MCF 10A (cell line): ENCODE results near the gene BRCC3. TPM values are rescaled to one million over a fixed set of nuclear protein-coding genes. Genes with fewer than 3 reads are reported as not detected.

ENCODE experiments used
- BruUV-seq: library from RNA; stranded (reverse); fragments of 400-500 nt; replicated peaks from 2 replicates; lab custom pipeline; 2021; lab: Mats Ljungman, UMichigan
- CTCF ChIA-PET: fragments of 300-600 bp; sonication (Branson Sonifier 250); formaldehyde crosslinking; extraction: SDS; loops from one replicate; lab custom pipeline; 2021; ENCODE audit warnings: antibody characterized with exemption, inconsistent platforms; lab: Yijun Ruan, JAX
- POLR2A ChIA-PET: fragments of 300-600, 350-650 bp; sonication (Branson Sonifier 250); formaldehyde crosslinking; extraction: SDS; loops from one replicate; lab custom pipeline; 2020; ENCODE audit warnings: antibody characterized with exemption, inconsistent platforms; lab: Yijun Ruan, JAX
- DNase-seq: peaks from one replicate; pipeline ENCODE4 v3.0.0-alpha.2; 2018; ENCODE audit not compliant: unreplicated experiment
- H3K27ac Mint-ChIP-seq: one replicate; pipeline ENCODE4 v1.8.0; 2022; ENCODE audit warnings: mild to moderate bottlenecking, low read depth, mixed read lengths; ENCODE audit not compliant: unreplicated experiment
- H3K27me3 Mint-ChIP-seq: one replicate; pipeline ENCODE4 v1.8.0; 2022; ENCODE audit warnings: mixed read lengths; ENCODE audit not compliant: insufficient read depth, unreplicated experiment
- H3K36me3 Mint-ChIP-seq: one replicate; pipeline ENCODE4 v1.8.0; 2022; ENCODE audit warnings: mild to moderate bottlenecking, moderate library complexity, mixed read lengths; ENCODE audit not compliant: insufficient read depth, unreplicated experiment
- H3K4me1 Mint-ChIP-seq: one replicate; pipeline ENCODE4 v1.8.0; 2022; ENCODE audit warnings: mixed read lengths; ENCODE audit not compliant: insufficient read depth, unreplicated experiment
- H3K4me3 Mint-ChIP-seq: one replicate; pipeline ENCODE4 v1.8.0; 2022; ENCODE audit warnings: mild to moderate bottlenecking, moderate library complexity, mixed read lengths; ENCODE audit not compliant: unreplicated experiment
- H3K9me3 Mint-ChIP-seq: one replicate; pipeline ENCODE4 v1.8.0; 2022; ENCODE audit warnings: mixed read lengths; ENCODE audit not compliant: unreplicated experiment
- intact Hi-C: fragments of 100-400 bp; cut with micrococcal nuclease; formaldehyde crosslinking; loops from 2 replicates; pipeline ENCODE4 v1.14.1; 2022
- total RNA-seq: library from RNA; stranded (reverse); gene quantifications from 2 replicates; pipeline ENCODE4 v1.2.3, GENCODE V29; 2022
- TF ChIP-seq, protein P1 (sequence below): fragments of 200-600 bp; IDR thresholded peaks from one replicate; pipeline ENCODE4 v1.8.0; 2022; ENCODE audit warnings: antibody characterized with exemption, mild to moderate bottlenecking; ENCODE audit not compliant: unreplicated experiment

Gene BRCC3
- total RNA-seq, 1 experiment from 2014 or later, result 21.1 TPM

DNA sequence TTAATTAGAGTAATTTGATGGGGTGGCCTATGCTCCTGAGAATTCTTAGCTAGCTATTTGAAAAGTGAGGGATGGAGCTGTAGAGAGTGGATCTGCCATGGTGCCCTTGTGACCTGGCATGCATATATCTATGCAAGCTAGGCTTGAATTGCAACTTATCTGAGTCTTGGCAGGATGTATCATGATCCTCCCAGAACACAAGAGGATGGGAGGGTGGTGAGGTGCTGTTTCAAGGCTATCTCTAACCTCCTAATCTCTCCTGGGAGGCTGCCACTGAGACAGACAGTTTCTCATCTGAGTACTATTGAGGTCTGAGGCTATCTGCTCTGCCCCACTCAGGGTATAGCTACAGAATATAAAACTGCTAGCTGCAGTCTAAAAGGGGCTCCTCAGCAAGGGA is 56.6 kb downstream of the BRCC3 start:
- TF ChIP-seq, protein P1, sequence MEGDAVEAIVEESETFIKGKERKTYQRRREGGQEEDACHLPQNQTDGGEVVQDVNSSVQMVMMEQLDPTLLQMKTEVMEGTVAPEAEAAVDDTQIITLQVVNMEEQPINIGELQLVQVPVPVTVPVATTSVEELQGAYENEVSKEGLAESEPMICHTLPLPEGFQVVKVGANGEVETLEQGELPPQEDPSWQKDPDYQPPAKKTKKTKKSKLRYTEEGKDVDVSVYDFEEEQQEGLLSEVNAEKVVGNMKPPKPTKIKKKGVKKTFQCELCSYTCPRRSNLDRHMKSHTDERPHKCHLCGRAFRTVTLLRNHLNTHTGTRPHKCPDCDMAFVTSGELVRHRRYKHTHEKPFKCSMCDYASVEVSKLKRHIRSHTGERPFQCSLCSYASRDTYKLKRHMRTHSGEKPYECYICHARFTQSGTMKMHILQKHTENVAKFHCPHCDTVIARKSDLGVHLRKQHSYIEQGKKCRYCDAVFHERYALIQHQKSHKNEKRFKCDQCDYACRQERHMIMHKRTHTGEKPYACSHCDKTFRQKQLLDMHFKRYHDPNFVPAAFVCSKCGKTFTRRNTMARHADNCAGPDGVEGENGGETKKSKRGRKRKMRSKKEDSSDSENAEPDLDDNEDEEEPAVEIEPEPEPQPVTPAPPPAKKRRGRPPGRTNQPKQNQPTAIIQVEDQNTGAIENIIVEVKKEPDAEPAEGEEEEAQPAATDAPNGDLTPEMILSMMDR, result no peak
- Mint-ChIP-seq H3K9me3 (no peaks in the 10 kb centered on the region), H3K27ac (no peak overlapping the region), H3K36me3 (peaks cover 4% of the 10 kb centered on the region), H3K4me3 (no peak overlapping the region), H3K4me1 (no peaks in the 10 kb centered on the region), H3K27me3 (no peaks in the 10 kb centered on the region)
- DNase-seq, result no peak
- no TSS peak for BruUV-seq
- ChIA-PET POLR2A (interaction anchor here (0.8 kb wide), 1 partner anchor 23 kb away, joined by 3 read pairs; no protein-coding TSS in a partner anchor), CTCF (interaction anchor here (1.3 to 1.4 kb wide), 2 partner anchors 9 to 210 kb away, joined by 3 to 4 read pairs; no protein-coding TSS in a partner anchor)
- intact Hi-C loops, result no loop called here

DNA sequence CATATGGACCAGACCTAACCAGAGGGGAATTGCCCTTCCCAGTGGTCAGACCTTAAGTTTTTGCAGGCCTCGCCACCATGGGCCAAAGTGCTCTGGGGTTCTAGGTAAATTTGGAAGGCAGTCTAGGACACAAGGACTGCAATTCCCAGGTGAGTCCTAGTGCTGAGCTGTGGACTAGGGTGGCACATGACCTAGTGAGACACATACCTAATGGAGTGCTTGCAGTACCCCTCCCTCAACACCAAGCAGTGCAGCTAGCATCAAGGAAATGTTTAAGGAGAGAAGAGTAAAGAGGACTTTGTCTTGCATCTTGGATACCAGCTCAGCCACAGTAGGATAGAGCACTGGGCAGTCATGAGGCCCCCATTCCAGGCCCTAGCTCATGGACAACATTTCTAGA is 60.8 kb downstream of the BRCC3 start:
- peaks cover 7% of the 10 kb centered on the region for H3K4me1 Mint-ChIP-seq
- POLR2A ChIA-PET, result interaction anchor here (0.8 kb wide), 1 partner anchor 12 kb away, joined by 4 read pairs; no protein-coding TSS in a partner anchor
- H3K4me3 Mint-ChIP-seq, result no peak overlapping the region
- TF ChIP-seq, protein P1, result no peak
- no peaks in the 10 kb centered on the region for H3K27me3 Mint-ChIP-seq
- intact Hi-C loops, result no loop called here
- CTCF ChIA-PET, result interaction anchor here (0.7 to 1.8 kb wide), 5 partner anchors 13 to 152 kb away, joined by 3 to 7 read pairs (median 4); no protein-coding TSS in a partner anchor
- peaks cover 8% of the 10 kb centered on the region for H3K9me3 Mint-ChIP-seq
- BruUV-seq, result no TSS peak
- H3K27ac Mint-ChIP-seq, result no peak overlapping the region
- no peaks in the 10 kb centered on the region for H3K36me3 Mint-ChIP-seq
- DNase-seq, result no peak

DNA sequence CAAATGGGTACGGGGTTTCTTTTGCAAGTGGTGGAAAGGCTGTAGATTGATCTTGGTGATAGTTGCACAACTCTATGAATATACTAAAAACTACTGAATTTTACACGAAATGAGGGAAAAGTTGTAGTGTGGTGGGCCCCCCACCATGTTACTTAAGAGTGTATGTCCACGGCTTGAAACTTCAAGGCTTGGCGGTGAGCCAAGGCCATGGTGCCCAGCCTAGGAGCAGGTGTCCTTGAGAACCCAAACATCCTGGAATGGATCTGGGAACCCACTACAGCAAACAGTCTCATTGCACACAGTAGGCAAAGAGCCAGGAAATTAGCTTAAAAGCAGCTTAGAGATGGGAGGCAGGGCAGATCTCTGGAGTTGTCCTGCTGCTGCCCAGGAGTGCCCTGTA is 62.9 kb downstream of the BRCC3 start:
- intact Hi-C loops, result no loop called here
- TF ChIP-seq, protein P1, result no peak
- peaks cover 7% of the 10 kb centered on the region for H3K4me1 Mint-ChIP-seq
- peaks cover 8% of the 10 kb centered on the region for H3K9me3 Mint-ChIP-seq
- H3K4me3 Mint-ChIP-seq, result no peak overlapping the region
- no peaks in the 10 kb centered on the region for H3K36me3 Mint-ChIP-seq
- DNase-seq, result no peak
- BruUV-seq, result no TSS peak
- H3K27me3 Mint-ChIP-seq, result no peaks in the 10 kb centered on the region
- ChIA-PET CTCF (interaction anchor here (0.6 to 0.9 kb wide), 2 partner anchors 23 to 40 kb away, joined by 3 read pairs; no protein-coding TSS in a partner anchor), POLR2A (no interaction called here)
- H3K27ac Mint-ChIP-seq, result no peak overlapping the region

DNA sequence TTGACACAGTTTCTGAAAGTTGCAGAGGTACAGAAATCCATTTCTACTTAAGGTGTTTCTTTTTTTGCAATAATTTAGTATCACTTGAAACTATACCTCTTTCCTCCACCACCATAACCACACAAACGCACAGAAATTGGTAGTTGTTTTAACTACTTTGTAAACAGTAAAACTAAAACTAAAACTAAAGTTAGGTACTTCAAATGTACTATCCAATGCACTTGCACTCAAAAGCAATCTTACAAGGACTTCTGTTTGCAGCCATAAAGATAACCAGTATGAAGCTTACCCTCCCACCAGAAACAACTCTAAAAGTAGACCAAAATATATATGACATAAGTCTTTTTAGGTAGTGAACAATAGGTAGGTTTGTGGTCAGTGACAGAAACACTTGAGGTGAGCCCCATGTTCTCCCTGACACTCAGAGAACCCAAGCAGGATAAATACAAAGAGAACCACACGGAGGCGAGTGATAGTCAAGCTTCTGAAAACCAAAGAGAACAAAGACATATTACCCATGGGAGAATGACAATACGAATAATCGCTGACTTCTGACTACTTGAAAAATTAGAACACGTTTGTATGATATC is 72.7 kb downstream of the BRCC3 start:
- Mint-ChIP-seq H3K9me3 (no peaks in the 10 kb centered on the region), H3K36me3 (no peaks in the 10 kb centered on the region), H3K27me3 (no peaks in the 10 kb centered on the region), H3K4me3 (no peak overlapping the region), H3K27ac (no peak overlapping the region), H3K4me1 (no peaks in the 10 kb centered on the region)
- ChIA-PET CTCF (no interaction called here), POLR2A (no interaction called here)
- DNase-seq, result no peak
- TF ChIP-seq, protein P1, result no peak
- intact Hi-C loops, result no loop called here
- BruUV-seq, result no TSS peak
